PC-3 (cell line): ENCODE results near the gene PAH.

Source experiments
- EZH2 ChIP-seq: fragments of 300-600 bp; sonication (generic); IDR thresholded peaks from one replicate; pipeline ENCODE4 v1.6.1; 2017; ENCODE audit warnings: antibody characterized with exemption, mild to moderate bottlenecking, low read length; ENCODE audit not compliant: unreplicated experiment
- EZH2phosphoT487 ChIP-seq: fragments of 300-600 bp; sonication (generic); IDR thresholded peaks from 2 replicates; pipeline ENCODE4 v1.6.1; 2018; ENCODE audit warnings: mild to moderate bottlenecking, antibody characterized with exemption, low read length, borderline replicate concordance
- TF ChIP-seq, protein P1 (sequence below): fragments of 300-600 bp; sonication (generic); conservative IDR thresholded peaks from 2 replicates; pipeline ENCODE4 v1.5.1; 2017; ENCODE audit warnings: antibody characterized with exemption, low read depth, mild to moderate bottlenecking, low read length

- TF ChIP-seq, protein P1, sequence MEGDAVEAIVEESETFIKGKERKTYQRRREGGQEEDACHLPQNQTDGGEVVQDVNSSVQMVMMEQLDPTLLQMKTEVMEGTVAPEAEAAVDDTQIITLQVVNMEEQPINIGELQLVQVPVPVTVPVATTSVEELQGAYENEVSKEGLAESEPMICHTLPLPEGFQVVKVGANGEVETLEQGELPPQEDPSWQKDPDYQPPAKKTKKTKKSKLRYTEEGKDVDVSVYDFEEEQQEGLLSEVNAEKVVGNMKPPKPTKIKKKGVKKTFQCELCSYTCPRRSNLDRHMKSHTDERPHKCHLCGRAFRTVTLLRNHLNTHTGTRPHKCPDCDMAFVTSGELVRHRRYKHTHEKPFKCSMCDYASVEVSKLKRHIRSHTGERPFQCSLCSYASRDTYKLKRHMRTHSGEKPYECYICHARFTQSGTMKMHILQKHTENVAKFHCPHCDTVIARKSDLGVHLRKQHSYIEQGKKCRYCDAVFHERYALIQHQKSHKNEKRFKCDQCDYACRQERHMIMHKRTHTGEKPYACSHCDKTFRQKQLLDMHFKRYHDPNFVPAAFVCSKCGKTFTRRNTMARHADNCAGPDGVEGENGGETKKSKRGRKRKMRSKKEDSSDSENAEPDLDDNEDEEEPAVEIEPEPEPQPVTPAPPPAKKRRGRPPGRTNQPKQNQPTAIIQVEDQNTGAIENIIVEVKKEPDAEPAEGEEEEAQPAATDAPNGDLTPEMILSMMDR = no peak
- TF ChIP-seq EZH2 = no peak
- no peak for TF ChIP-seq EZH2phosphoT487
Observed at GRCh38 chr12:102888511-102888910, 28.5 kb downstream of the PAH start.
